HepG2 (cell line): ENCODE data around the gene MEG3. TPM values are rescaled to one million over a fixed set of nuclear protein-coding genes. Genes with fewer than 3 reads are reported as not detected.
A peak's percentile ranks its signal among the peaks of the same experiment; 100 is the strongest.

Source experiments
- CHD2 ChIP-seq: IDR thresholded peaks from 2 replicates; pipeline ENCODE4 v1.6.1; 2011; ENCODE audit warnings: low read depth, low read length, improper control_type of control experiment
- EP300 ChIP-seq, 3 experiments: sonication (generic) in 1 of 3; formaldehyde crosslinking in 1 of 3; IDR thresholded peaks; 2 replicates each; pipeline versions ENCODE4 v1.5.1 to v1.6.1; 2011 to 2020; ENCODE audit warnings: low read depth in 2 of 3, low read length in 2 of 3, borderline replicate concordance in 1 of 3, improper control_type of control experiment in 1 of 3, mild to moderate bottlenecking in 1 of 3, missing genetic modification reagents in 1 of 3, moderate library complexity in 1 of 3
- FOXP4 ChIP-seq: sonication (generic); formaldehyde crosslinking; IDR thresholded peaks from 2 replicates; pipeline ENCODE4 v1.4.0; 2020; ENCODE audit warnings: missing genetic modification reagents
- FUBP1 ChIP-seq: sonication (generic); formaldehyde crosslinking; IDR thresholded peaks from 2 replicates; pipeline ENCODE4 v1.5.1; 2020; ENCODE audit warnings: missing genetic modification reagents, mild to moderate bottlenecking, borderline replicate concordance
- HCFC1 ChIP-seq: fragments of 150-350 bp; IDR thresholded peaks from 2 replicates; pipeline ENCODE4 v1.6.1; 2014; ENCODE audit warnings: low read depth, low read length
- HMG20A ChIP-seq: IDR thresholded peaks from 2 replicates; pipeline ENCODE4 v1.6.1; 2016; ENCODE audit warnings: borderline replicate concordance
- HNRNPH1 ChIP-seq: fragments of 200-400 bp; formaldehyde crosslinking; optimal IDR thresholded peaks from 2 replicates; pipeline ENCODE3; 2017; ENCODE audit warnings: mild to moderate bottlenecking, low read depth, low read length
- KDM4B ChIP-seq: sonication (generic); formaldehyde crosslinking; IDR thresholded peaks from 2 replicates; pipeline ENCODE4 v1.4.0; 2020; ENCODE audit warnings: missing genetic modification reagents
- PBX2 ChIP-seq: IDR thresholded peaks from 2 replicates; pipeline ENCODE4 v1.6.1; 2016; ENCODE audit warnings: control low read depth
- PPARG ChIP-seq: conservative IDR thresholded peaks from 2 replicates; pipeline ENCODE4 v1.6.1; 2016; ENCODE audit warnings: missing biosample characterization, missing genetic modification reagents
- SKI ChIP-seq: fragments of 450-650 bp; IDR thresholded peaks from one replicate; pipeline ENCODE4 v1.6.1; 2018; ENCODE audit warnings: mild to moderate bottlenecking; ENCODE audit not compliant: partially characterized antibody
- SP4 ChIP-seq: sonication (generic); formaldehyde crosslinking; IDR thresholded peaks from 2 replicates; pipeline ENCODE4 v1.8.1; 2023; ENCODE audit warnings: mild to moderate bottlenecking, missing genetic modification reagents
- TAF1 ChIP-seq: sonication (generic); formaldehyde crosslinking; IDR thresholded peaks from 2 replicates; pipeline ENCODE4 v1.4.0; 2020; ENCODE audit warnings: missing genetic modification reagents
- ZNF142 ChIP-seq: sonication (generic); formaldehyde crosslinking; IDR thresholded peaks from 2 replicates; pipeline ENCODE4 v1.4.0; 2020; ENCODE audit warnings: missing genetic modification reagents
- ZNF326 ChIP-seq: sonication (generic); formaldehyde crosslinking; IDR thresholded peaks from 2 replicates; pipeline ENCODE4 v1.4.0; 2020; ENCODE audit warnings: missing genetic modification reagents, borderline replicate concordance
- ZNF430 ChIP-seq: sonication (generic); formaldehyde crosslinking; IDR thresholded peaks from 2 replicates; pipeline ENCODE4 v1.9.0; 2021; ENCODE audit warnings: mild to moderate bottlenecking, missing genetic modification reagents
- ZNF589 ChIP-seq: sonication (generic); formaldehyde crosslinking; conservative IDR thresholded peaks from 2 replicates; pipeline ENCODE4 v1.8.0; 2022; ENCODE audit warnings: mild to moderate bottlenecking, moderate library complexity, missing genetic modification reagents
- polyA plus RNA-seq, 8 experiments: library from polyadenylated mRNA; depleted of rRNA in 3 of 8; stranded (reverse) in 7 of 8; unstranded in 1 of 8; fragments of >200 nt; fragmentation: Illumina TruSeq in 4 of 8; extraction: Trizol in 4 of 8; gene quantifications; 2 replicates each; pipeline versions ENCODE4 v1.2.1 to v1.2.3, GENCODE V29; 2011 to 2016; ENCODE audit warnings: low read depth in 4 of 8, missing spikeins in 1 of 8, mixed read lengths in 1 of 8; ENCODE audit not compliant: insufficient read depth in 1 of 8
- total RNA-seq, 5 experiments: library from RNA; depleted of rRNA; stranded (reverse); fragments of >200 nt; fragmentation: Illumina TruSeq; extraction: Trizol; gene quantifications; 2 replicates each; pipeline ENCODE4 v1.2.3, GENCODE V29; 2016; ENCODE audit warnings: low read depth in 1 of 5

MEG3 gene
- total and polyA plus RNA-seq, 2 of the 13 experiments (the other 11 are each of a cell fraction or from before 2014, with no cell fraction given): 0.17 TPM; not detected in 1

- TF ChIP-seq ZNF589 (no peak), SKI (peak; percentile 21), HNRNPH1 (no peak), EP300 (IDR thresholded peaks at IDR 0.05; ENCODE audit: low read depth in 2 of 2, low read length in 2 of 2) (no peak; a peak in 1 of 4 replicates), EP300 (CRISPR knock-in tag; IDR thresholded peaks at IDR 0.05; ENCODE audit: borderline replicate concordance) (peak; percentile 10; the same call in 1 of the 2 replicates), SP4 (no peak), HMG20A (CRISPR knock-in tag) (peak; percentile 43), ZNF326 (CRISPR knock-in tag) (no peak), CHD2 (no peak), HCFC1 (no peak), PBX2 (CRISPR knock-in tag) (no peak), ZNF142 (CRISPR knock-in tag) (0 out of 2 replicates have a peak, but pooled peaks have one; percentile 46), TAF1 (CRISPR knock-in tag) (0 out of 2 replicates have a peak, but pooled peaks have one; percentile 28), KDM4B (CRISPR knock-in tag) (no peak), FUBP1 (no peak), ZNF430 (CRISPR knock-in tag) (peak; percentile 31; the same call in 1 of the 2 replicates), PPARG (CRISPR knock-in tag) (peak; percentile 69; the same call in 1 of the 2 replicates), FOXP4 (CRISPR knock-in tag) (peak; percentile 60)
These were observed 74.2 kb downstream of the MEG3 start (continued) for GRCh38 chr14:100899884-100900771.
